ENCODE data around the gene FGD4.

The FGD4 gene

GRCh38 chr12:32455607-32456071 is 56.3 kb downstream of the FGD4 start:
- DNase-seq (ENCODE audit: low read depth, low spot score): no peak

GRCh38 chr12:32457251-32458025 is 58.1 kb downstream of the FGD4 start:
- no peak for DNase-seq (ENCODE audit: low read depth, low spot score)

- DNase-seq (ENCODE audit: low read depth, low spot score): no peak
Measured at GRCh38 chr12:32460638-32461037, 61.3 kb downstream of the FGD4 start.

- DNase-seq (ENCODE audit: low read depth, low spot score): no peak
Measured at GRCh38 chr12:32462908-32463307, 63.5 kb downstream of the FGD4 start.

GRCh38 chr12:32466187-32466586 is 66.8 kb downstream of the FGD4 start:
- no peak for DNase-seq (ENCODE audit: low read depth, low spot score)

- no peak for DNase-seq (ENCODE audit: low read depth, low spot score)
Measured at GRCh38 chr12:32466986-32467711, 67.8 kb downstream of the FGD4 start.

- no peak for DNase-seq (ENCODE audit: low read depth, low spot score)
Measured at GRCh38 chr12:32467959-32468863, 68.9 kb downstream of the FGD4 start.

- DNase-seq (ENCODE audit: low read depth, low spot score): no peak
Measured at GRCh38 chr12:32470936-32471470, 71.6 kb downstream of the FGD4 start.

GRCh38 chr12:32471591-32472001 is 72.2 kb downstream of the FGD4 start:
- no peak for DNase-seq (ENCODE audit: low read depth, low spot score)

GRCh38 chr12:32475724-32476123 is 76.4 kb downstream of the FGD4 start:
- no peak for DNase-seq (ENCODE audit: low read depth, low spot score)

GRCh38 chr12:32476446-32476845 is 77.1 kb downstream of the FGD4 start:
- DNase-seq (ENCODE audit: low read depth, low spot score): no peak

GRCh38 chr12:32477714-32478113 is 78.4 kb downstream of the FGD4 start:
- no peak for DNase-seq (ENCODE audit: low read depth, low spot score)

- DNase-seq (ENCODE audit: low read depth, low spot score): no peak
Measured at GRCh38 chr12:32478166-32478565, 78.8 kb downstream of the FGD4 start.

- DNase-seq (ENCODE audit: low read depth, low spot score): no peak
Measured at GRCh38 chr12:32478858-32479725, 79.7 kb downstream of the FGD4 start.

- DNase-seq (ENCODE audit: low read depth, low spot score): no peak
Measured at GRCh38 chr12:32482226-32482625, 82.9 kb downstream of the FGD4 start.

- DNase-seq (ENCODE audit: low read depth, low spot score): no peak
Measured at GRCh38 chr12:32483499-32483898, 84.1 kb downstream of the FGD4 start.

- no peak for DNase-seq (ENCODE audit: low read depth, low spot score)
Measured at GRCh38 chr12:32483993-32484392, 84.6 kb downstream of the FGD4 start.

GRCh38 chr12:32486158-32486557 is 86.8 kb downstream of the FGD4 start:
- no peak for DNase-seq (ENCODE audit: low read depth, low spot score)

GRCh38 chr12:32488132-32488531 is 88.8 kb downstream of the FGD4 start:
- no peak for DNase-seq (ENCODE audit: low read depth, low spot score)

GRCh38 chr12:32489070-32489469 is 89.7 kb downstream of the FGD4 start:
- DNase-seq (ENCODE audit: low read depth, low spot score): no peak

GRCh38 chr12:32490801-32491200 is 91.4 kb downstream of the FGD4 start:
- no peak for DNase-seq (ENCODE audit: low read depth, low spot score)

All from ELF-1 (cell line).